NCI-H1930 (cell line): ENCODE results near the gene FAM219A.
A peak's percentile ranks its signal among the peaks of the same experiment; 100 is the strongest.

Experiments used
- DNase-seq, 2 experiments: peaks; one replicate each; lab custom pipeline; 2025; lab: John Stamatoyannopoulos, UW

FAM219A gene, protein sequence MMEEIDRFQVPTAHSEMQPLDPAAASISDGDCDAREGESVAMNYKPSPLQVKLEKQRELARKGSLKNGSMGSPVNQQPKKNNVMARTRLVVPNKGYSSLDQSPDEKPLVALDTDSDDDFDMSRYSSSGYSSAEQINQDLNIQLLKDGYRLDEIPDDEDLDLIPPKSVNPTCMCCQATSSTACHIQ

DNA sequence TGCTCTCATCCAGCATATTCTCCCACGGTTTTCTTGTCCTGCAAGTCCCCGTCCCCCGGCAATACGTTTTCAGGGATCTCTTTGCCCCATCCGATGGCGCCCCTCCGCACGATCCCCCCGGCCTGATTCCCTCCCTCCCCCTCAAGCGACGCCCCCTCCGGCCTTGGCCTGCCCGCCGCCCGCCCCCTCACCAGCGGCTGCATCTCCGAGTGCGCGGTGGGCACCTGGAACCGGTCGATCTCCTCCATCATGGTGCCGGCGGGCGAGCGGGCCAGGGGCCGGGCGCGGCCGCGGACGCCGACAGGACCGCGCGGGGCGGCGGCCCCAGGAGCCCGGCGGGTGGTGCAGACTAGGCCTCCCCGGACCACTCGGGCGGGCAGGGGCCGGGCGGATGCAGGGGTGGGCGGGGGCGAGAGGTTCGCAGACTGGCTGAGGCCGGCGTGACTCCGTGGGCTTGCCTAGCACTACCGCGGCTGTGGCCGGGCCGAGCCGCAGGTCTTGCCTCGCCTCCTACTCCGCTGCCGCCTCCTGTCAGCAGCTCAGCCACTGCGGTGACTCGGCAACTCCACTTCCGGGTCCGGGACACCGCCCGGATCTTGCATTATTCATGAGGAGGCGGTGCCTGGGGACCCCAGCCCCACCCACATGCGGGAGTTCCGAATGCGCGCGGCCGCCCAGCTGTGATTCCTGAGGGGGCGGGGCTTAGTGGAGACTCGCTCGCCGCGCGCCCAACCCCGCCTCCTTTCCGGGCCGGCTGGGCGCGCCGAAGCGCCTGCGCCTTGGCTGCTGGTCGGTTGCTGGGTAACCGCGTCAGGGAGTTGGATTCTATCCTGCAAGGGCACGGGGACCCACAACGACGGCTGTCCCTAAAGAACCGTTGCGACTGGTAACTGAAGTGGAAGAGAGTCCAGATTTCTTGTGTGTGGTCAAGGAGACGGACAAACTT, at the start of gene FAM219A, which contains the start of gene DNAI1:
FAM219A (minus strand) TSS at position 558 of the 946 bp plus-strand sequence; CDS start at position 251, 307 bp downstream.
DNAI1 (plus strand) TSS at position 793 of the 946 bp plus-strand sequence. CDS start 201 bp downstream, outside the sequence.
- peak; percentile 98 to 99 for DNase-seq

DNA sequence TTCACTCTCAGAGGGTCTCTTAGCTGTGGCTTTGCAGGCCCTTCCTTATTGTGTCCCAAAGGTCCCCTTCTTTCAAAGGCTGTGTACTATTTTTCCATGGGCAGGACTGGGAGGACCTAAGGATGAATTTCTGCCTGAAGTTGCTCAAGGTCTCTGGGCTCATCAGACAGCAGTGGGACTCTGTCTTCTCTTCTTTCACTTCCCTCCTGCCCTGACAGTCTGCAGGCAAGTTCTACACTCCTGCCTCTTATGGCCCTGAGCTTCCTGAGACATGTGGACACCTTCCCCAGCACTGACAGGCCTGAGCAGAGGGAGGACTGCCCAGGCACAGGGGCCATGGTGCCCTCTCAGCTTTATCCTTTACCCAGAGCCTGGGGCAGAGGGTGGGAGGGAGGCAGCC, 49.6 kb upstream of the FAM219A start:
- DNase-seq: no peak

GRCh38 chr9:34507556-34507955, 49.2 kb upstream of the FAM219A start:
- DNase-seq: no peak

- no peak for DNase-seq
Measured at GRCh38 chr9:34506623-34507022, 48.3 kb upstream of the FAM219A start.

DNA sequence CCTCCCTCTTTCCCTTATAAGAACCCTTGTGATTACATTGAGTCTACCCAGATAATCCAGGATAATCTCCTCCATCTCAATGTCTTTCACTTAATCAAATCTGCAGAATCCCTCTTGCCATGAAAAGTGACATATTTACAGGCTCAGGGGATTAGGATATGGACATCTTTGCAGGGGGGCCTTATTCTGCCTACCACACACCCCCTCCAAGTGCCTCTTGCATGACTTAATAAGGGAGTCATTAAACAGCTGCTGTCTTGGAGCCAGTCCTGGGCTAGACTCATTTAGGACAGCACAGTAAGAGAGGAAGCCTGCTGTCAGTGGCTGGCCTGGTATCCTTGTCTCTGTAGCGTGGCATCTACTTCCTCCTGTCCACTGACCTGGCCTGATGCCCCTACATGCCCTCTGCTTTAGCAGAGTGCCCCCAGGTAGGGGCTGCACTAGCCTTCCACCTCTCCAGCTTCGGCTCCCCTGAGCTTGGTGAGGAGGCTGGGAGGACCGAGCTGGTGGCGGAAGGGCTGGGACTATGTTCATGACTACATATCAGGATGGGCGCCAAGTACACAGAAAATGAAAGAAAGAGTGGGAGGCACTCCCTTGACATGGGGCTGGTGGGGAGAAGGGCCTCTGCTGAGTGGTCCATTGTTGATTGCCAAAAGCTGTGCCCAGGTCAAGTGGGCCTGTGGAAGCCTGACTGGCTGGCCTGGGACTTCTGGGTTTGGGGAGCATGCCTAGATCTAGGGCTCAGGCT, 47.2 kb upstream of the FAM219A start:
- DNase-seq: no peak

DNA sequence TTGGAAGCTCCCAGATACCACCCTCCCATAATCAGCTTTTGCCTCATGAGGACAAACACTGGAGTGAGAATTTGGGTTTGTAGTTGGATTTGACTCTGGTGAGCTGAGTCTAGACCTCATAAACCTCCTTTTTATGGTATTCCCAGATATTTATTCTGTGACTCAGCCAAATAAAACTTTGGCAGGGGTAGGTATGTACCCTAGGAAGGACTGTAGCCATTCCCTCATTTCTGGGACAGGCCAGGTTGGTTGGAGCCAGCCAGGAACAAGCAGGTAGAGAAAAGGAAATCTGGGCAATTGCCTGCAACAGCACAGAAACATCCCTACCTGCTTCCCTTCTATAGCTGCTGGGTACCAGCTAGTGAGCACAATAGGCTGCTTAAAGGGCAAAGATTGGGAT, 45.0 kb upstream of the FAM219A start:
- DNase-seq: no peak

GRCh38 chr9:34502891-34503290, 44.5 kb upstream of the FAM219A start:
- DNase-seq: no peak

DNA sequence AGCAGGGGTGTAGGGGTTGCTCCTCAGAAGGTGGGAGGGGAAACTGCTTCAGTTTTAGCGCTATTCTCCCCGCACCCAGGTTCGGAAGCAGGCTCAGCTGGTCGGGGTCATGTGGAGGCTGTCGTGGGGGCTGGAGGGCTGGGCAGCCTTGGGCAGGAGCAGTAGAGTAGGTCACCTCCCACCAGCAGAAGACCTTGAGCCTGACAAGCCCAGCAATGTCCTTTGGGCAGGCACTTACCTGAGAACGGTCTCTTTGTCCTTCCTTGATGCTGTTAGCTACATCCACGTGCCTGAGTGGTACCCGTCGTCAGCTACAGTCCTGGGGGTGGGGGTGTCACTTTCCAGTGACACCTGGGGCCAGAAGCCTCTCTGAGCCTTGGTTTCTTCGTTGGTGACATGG, 44.1 kb upstream of the FAM219A start:
- no peak for DNase-seq

DNA sequence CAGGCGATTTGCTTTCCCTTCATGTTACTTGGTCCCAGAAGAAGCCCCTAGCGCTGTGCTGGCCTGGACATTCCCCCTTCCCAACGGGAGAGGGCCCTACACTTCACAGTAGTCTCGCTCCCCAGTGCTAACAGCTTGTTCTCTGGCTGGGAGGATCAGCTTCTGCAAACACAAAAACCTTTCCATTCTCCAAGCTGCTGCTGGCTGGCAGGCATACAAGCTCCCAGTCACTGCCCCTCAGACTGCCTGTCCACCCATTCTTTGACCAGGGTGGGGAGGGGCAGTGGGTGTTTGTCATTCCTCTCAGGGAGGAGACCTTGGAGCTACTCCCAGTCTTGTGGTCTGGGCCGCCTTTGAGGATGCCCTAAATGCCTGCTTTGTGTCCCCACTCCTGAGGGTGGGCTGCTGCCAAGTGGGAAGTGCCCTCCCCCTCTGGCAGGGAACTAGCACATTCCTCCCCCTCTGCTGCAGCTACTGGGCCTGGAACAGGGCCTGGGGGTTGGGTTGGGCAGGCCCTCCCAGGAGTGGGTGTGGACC, 43.6 kb upstream of the FAM219A start:
- DNase-seq: no peak

- DNase-seq: no peak
Measured at GRCh38 chr9:34501372-34501771, 43.0 kb upstream of the FAM219A start.

DNA sequence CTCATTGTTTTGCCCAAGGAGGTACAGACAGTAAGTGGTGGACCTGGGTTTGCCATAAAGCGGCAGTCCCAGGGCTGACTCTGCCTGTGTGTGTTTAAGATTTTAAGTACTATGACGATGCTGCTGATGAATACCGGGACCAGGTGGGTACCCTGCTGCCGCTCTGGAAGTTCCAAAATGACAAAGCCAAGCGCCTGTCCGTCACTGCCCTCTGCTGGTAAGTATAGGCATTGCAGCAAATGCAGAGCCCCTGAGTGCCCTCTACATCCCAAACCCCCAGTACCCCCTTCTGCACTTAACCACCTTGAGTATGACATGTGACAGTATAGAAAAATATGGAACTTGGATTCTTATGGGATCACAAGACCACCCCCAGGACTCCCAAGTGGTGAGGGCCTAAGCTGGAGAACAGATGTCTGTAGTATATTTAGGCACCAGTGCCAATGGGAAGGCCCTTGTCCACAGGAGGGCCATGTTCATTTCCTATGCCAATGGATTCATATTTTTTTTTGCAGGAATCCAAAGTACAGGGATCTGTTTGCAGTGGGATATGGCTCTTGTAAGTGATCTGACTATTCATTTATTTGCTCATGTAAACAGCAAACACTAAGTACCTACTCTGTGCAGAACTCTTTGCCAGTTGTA, 42.4 kb upstream of the FAM219A start:
- DNase-seq: peak; percentile 46 to 49

GRCh38 chr9:34499076-34499475, 40.7 kb upstream of the FAM219A start:
- DNase-seq: no peak

GRCh38 chr9:34498553-34498952, 40.2 kb upstream of the FAM219A start:
- no peak for DNase-seq

- no peak for DNase-seq
Measured at GRCh38 chr9:34496149-34496712, 37.9 kb upstream of the FAM219A start.

GRCh38 chr9:34493972-34494535, 35.7 kb upstream of the FAM219A start:
- no peak for DNase-seq

DNA sequence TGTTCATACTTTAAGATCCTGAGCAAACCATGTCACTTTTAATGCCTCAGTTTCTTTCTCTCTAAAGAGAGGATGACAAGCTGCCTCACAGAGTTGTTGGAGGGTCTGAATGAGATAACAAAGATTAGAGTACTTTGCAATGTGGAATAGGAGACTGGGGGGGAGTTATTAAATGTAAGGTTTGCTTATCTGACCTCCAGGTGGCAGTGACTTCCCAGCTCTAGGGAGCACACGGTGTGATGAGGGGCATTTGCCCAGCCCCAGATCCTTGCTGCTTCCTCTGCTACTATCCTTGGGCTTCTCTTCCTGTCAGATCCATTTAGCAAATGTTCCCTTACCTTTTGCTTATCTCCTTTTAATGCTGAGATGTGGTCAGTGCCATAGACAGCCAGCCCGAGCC, 33.7 kb upstream of the FAM219A start:
- no peak for DNase-seq

- no peak for DNase-seq
Measured at GRCh38 chr9:34491596-34491995, 33.2 kb upstream of the FAM219A start.

DNA sequence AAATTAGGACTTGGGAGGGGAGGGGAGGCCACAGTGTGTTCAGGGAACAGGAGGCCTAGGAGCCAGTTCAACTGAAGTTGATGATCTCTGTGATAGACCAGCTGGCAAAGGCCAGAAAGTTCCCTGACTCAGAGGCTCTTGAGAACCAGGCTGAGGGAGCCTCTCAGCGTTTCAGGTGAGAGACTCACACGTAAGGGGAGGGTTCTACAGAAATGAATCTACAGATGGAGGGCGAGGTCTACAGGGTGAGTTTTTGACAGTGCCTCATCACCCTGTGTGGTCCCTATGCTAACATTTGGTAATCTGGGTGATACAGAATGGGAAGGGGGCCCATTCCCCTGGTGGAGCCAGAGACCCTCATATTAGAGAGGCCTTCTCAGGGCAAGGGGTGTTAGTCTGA, 32.4 kb upstream of the FAM219A start:
- DNase-seq: no peak

DNA sequence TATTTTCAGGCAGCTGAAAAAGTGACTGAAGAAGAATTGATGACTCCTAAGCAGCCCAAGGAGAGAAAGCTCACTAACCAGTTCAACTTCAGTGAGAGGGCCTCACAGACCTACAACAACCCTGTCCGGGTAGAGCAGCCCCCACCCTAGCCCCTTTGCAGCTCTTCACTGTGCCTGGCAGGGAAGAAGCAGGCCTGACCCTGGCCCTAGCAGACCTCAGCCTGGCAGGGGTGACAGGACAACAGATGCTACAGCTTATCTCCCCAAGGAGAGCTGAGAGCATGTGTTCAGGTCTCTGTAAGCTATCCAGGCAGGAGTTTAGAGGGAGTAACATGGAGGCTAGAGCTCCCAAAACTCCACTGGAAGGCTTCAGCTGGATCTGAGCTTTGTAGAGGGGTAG, 32.0 kb upstream of the FAM219A start:
- no peak for DNase-seq

GRCh38 chr9:34486572-34486971, 28.2 kb upstream of the FAM219A start:
- DNase-seq: no peak

DNA sequence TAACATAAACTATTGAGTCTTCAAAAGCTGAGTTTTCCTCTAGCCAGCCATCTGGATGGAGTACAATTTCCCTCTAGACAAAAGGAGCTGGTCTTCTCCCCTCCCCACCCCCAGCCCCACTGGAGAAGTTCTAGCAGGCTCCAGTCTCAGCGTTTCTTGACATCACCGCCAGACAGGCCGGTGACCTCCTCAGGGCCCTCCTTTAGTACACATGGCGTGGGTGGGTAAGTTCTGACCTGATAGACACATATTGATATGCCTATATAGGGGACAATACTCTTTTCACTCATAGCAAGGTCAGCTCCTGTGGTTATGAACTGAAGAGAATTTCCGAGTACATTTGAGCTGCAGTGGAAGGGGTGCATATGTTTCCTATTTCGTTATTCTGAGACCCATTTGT, 27.5 kb upstream of the FAM219A start:
- DNase-seq: no peak
